HG03457 (cell line): ENCODE measurements around the gene PROP1.
A peak's percentile ranks its signal among the peaks of the same experiment; 100 is the strongest.
"Not testable (repeated sequence)": the region's sequence is repeated elsewhere in the genome, so short reads cannot be mapped to it uniquely, and the experiment has no call there.

Experiments
- ATAC-seq: cut with Tn5 transposase; IDR thresholded peaks from one replicate; pipeline ENCODE4 v1.9.1; 2021; ENCODE audit warnings: moderate number of reproducible peaks; ENCODE audit not compliant: unreplicated experiment

The PROP1 gene

DNA sequence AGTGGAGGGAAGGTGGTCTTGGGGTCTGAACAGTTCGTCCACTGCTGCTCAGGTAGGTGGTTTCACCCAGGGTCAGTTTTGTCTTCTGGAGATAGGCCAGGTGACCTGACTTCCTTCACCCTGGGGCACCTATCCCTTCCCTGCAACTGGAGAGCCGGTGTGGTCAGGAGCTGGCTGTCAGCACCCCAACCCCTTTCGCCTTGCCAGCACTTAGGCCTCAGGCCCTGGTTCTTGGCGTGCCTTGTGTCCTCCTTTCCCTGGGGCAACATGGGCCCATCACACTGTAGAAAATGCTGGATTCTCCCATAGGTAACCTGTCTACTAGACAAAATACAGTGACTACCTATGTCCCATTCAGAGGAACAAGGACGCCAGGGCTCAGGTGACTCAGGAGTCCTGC lies 13.1 kb downstream of the PROP1 start:
- ATAC-seq: no peak

DNA sequence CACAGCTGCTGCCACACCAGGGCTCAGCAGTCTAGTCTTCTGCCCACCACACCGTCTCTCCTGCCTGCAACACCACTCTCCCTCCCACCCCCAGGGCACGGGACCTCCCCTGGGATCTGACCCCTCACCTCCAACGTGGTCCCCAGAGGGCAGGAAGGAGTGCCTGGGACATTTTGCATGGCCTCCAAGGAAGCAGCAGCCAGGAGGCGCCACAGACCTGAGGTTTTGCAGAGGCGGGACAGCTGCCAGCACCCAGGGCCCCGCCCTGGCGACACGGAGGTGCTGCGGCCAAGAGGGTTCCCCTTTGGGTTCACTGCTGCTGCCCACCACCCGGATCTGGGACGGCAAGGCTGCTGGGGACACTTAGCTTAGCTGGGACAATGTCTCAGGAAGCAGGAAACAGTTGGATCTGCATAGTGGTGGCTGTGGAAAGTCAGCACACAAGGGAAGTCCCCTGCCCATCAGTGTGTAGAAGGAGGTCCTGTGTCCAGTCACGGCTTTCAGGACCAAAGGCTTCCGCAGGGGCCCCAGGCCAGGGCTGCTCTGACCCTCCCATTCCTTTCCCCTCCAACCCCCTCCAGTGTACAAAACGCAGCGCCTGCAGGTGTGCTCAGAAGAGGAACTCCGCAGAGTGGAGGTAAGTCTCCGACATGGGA lies 13.8 kb downstream of the PROP1 start:
- ATAC-seq: no peak

DNA sequence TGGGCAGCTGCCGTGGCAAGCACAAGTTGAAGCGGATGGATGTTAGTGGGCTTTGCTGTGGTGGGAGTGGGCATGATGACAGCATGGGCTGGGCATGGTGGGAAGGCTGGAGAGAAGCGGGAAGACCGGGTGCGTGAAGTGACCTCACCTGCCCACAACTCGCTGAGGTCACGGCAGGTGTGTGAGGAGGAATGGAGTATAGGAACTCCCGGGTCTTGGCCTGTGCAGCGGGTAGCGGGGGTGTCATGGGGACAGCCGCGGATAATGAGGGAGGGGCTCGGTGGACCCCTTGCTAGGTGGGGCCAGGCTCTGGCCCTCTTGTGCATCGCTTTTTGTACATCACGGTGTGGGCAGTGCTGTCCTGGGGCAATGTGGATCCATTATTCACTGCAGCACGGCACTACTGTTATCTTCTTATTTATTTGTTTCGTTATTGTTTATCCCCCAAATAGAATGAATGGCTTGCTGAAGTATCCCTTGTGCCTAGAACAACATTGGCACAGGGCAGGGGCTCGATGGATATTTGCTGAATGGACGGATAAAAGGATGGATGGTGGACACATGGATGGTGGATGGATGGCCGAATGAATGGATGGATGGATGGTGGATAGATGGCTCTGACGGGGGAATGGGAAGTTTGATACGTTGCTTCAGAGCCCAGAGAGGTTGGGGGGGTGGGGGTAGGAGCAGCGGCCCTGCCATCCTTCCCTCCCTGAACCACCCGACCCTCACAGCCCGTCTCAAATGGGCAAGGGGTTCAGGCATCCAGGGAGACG lies 14.6 kb downstream of the PROP1 start:
- ATAC-seq: no peak

DNA sequence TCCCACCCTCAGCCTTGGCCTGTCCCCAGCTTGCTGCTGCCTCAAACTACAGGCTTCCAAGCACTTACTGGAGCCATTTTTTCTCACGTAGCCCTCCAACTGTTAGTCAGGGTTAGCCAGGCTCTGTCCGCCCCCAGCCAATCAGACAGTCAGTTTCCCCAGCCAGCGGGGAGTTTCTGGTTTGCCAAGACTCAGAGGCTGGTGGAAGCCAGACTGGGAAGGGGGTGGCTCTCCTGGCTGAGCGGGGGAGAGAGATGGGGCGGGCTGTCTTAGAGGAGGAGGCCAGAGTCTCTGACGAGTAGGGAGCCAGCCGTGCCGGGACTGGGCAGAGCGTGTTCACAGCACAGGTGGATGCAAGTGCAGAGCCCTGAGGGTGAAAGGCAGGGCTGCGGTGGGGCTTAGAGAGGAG lies 15.3 kb downstream of the PROP1 start:
- ATAC-seq: no peak

DNA sequence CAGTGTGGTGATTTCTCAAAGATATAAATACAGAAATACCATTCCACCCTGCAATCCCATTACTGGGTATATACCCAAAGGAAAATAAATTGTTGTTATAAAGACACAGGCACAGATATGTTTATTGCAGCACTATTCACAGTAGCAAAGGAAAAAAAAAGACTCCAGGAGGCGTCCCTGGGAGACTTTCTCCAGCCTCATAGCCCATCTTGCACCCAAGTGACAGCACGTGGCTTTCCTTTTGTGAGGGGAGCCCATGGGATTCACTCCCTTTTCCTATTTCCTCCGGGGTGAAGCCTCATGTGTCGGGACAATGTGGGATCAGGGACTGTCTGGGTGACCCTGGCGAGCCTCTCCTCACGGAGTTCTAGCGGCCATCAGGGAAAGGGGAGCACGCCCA lies 18.4 kb downstream of the PROP1 start:
- not testable (repeated sequence) for ATAC-seq

DNA sequence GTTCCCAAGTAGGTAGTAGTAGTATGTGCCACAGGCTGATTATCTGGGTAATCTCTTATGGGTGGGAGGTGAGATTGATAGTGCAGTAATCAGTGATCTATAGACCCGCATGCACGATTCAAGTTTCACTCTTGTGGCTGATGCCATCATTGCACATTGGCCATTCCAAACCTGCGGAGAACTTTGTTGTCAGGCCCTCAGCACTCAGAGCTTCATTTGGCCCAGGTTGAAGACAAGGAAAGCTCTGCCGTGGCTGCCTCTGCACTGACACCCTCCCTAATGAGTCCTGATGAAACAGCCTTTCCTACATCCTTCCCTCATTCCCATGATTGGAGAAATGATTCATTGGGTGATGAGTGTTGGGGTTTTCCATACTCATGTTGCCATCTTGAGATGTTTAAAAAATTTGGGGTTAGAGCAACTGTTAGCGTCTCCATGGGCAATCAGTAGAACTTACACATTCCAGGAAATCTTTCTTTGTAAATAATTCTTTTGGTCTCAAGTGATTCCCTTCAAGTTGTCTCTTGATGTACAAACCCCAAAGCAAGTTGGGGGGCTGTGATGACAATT lies 22.9 kb downstream of the PROP1 start:
- ATAC-seq: no peak

DNA sequence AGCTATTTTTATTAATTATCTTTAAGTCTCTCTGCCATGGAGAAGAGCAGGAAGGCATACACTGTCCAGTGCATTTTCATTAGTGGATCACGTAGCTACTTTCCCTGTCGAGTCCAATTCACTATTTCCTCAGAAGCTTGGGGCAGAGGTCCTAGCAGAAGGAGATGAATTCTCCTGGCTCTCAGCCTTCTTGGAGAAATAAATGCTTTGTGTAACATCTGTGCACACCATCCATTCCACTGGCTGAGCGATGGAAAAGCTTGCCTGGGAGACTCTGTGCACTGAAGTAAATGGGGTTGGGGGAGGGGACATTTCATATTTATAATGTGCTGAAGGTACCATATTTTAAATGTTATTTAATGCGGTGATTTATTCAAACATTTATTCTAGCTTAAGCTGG lies 23.4 kb downstream of the PROP1 start:
- no peak for ATAC-seq

DNA sequence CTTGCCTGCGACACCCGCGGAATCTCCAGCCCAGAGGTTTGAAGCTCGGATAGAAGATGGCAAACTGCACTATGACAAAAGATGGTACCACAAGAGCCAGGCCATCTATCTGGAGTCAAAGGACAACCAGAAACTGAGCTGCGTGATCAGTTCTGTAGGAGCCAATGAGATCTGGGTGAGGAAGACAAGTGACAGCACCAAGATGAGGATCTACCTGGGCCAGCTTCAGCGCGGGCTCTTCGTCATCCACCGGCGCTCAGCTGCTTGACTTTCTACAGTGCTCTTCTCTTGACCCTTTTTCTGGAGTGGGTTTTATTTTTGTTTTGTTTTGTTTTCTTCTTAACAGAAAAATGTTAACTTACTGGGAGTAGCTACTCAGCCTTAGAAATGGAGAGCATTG lies 24.0 kb downstream of the PROP1 start:
- ATAC-seq: not testable (repeated sequence)

DNA sequence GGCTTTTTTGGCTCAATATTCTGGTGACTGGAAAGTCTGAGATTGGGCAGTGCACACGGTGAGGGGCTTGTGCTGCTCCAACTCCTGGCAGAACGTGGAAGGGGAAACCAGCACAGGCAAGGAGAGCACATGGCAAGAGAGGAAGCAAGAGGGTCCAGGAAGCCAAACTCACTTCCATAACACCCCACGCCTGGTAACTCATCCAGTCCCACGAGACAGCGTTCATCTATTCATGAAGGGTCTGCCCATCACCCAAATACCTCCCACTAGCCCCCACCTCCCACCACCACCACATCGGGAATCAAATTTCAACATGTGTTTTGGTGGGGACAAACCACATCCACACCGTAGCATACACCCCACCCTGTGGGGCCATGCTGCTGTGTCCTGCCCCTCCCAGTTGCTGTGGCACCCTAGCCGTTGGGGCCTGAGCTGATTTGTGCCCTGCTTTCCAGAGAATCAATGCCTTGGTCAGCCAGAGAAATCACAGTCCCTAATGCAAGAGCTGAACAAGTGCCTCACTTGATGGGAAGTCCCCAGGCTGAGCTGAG lies 27.3 kb downstream of the PROP1 start:
- no peak for ATAC-seq

DNA sequence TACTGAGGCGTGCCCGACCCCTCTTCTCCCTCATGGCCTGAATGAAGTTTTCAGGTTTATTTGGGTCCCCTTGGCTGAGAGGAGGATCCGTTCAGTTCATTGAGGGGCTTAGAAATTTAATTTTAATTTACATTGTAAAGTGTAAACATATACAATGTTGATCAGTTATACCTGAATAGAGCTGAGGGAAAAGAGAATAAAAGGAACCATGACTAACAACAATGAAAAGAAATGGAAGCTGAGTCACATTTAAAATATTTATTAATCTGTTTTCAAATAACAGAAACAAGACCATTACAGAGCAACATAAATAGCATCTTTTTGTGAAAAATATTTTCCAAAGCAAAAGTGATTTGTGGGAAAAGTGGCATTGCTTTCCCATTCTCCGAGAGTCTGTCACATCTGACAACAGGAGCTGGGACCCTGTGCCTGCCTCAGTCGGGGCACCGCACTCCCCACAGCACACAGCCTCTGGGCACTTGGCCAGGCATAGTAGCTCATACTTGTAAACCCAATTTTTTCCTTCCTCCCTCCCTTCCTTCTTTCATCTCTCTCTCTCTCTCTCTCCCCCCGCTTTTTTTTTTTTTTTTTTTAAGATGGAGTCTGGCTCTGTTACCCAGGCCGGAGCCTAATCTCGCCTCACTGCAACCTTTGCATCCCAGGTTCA lies 28.7 kb downstream of the PROP1 start:
- no peak for ATAC-seq

DNA sequence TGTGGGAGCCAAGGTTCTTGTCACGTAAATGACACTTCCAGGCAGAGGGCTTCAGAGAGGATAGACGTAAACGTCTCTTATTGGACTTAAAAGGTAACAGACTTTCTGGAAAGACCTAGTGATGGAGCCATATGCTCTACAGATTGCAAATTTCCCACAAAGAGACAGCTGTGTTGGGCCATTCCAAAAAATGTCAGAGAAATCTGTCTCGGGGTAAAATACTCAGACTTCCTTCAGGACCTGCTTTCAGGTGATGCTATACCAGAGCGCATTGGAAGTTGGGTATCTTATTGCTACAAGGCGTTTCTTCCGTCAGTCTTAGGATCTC lies 29.2 kb downstream of the PROP1 start:
- no peak for ATAC-seq

DNA sequence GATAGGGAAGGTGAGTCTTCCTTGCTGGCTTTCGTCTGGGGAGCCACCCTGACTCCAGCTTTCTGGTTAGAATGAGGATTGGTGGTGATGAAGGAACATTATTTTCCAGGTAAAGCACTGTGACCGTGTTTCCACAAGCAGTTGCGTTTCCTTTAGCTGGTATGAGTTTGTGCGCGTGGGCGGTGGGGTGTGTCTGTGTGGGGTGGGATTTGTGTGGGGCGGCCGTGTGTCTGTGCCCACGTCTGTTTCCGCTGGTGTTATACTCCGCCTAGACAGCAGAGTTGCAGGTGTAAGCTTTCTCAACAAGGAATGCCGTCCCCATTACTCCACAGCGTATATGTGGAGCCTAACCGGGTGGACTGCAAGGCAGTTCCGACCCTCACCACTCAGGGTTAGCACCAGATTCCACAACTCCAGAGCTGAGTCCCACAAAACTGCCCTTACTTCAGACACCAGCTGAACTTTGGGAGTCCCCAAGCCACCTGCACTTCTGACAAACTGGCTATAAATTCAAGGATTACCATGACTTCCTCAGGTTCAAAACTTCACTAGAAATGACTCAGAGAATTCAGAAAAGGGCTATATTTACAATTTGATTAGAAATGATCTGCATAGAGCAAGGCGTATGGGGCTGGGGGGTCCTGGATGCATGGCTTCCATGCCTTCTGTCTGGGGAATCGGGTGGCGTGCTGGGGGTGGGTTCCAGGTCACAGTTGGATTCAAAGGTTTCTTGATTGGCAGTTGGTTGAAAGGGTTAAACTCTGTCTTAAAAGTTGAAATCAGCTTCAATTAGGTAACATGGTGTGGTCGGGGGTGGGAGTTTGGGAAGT lies 29.8 kb downstream of the PROP1 start:
- ATAC-seq: no peak

DNA sequence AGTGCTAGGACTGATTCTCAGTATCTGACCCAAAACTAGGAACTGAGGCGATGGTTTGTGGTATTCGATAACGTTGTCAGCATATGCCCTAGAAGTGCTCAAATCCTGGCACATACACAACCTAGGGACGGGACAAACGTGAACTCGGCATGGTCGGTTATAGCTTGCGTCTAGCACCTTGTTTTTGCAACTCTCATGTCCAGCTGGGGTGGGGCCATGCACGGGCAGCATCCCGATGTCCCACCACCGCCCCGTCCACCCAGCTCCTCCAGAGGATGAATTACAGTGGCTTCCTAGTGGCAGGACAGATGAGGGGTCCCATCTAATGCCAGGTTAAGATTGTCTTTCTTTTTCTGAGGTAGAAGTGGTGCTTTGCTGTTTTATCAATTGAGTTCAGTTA lies 31.6 kb downstream of the PROP1 start:
- ATAC-seq: no peak

DNA sequence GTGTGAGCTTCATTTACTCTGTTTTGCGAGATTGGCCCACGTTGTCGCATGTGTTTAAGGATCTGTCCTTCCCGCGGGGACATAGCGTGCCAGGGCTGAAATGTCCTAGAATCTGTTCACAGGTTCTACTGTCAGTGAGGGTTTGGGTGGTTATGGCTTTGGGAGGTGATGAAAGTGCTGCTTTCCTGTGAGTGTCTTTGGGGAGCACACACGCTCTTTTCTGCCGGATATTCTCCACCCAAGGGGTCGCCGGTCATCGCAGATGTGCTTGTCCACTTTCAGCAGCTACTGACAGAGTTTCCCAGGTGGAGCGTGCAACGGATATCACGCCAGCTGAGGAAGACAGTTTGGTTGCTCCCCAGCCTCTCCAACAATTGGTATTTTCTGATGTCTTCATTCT lies 32.1 kb downstream of the PROP1 start:
- no peak for ATAC-seq

DNA sequence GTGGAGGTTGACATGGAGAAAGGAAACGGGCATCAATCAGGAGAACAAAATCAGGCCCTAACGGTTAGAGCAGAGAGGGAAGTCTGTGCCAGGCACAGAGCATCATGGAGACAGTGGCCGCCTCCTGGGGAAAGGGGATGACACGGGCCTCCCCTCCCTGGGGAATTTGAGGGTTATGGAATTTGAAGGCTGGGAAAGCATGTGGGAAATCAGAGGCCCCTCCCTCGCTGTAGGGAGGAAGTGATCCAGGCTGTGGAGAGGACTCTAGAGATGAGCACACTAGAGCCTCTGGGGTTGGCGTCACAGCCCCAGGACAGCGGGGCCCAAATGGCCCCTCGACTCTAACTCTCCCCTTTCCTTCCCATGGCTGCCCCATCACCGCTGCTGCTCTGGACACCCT lies 36.7 kb downstream of the PROP1 start:
- ATAC-seq: no peak

DNA sequence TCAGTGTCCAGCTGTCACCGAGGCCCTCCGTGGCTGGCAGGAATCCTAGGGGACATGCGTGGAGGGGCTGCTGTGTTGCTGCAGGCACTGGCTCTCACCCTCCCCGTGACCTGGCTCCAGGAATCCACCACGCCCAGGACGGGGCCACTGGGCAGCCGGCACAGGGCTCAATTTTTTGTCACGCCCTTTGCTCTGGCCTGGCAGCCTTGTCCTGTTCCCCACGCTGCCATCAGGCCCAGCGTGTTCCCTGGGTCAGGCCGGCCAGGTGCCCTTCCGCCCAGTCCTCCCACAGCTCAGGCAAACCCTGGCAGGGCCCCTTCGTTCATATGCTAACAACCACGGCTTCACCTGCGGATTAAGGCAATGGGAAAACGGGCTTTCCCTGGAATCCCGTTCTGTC lies 37.3 kb downstream of the PROP1 start:
- ATAC-seq: no peak

DNA sequence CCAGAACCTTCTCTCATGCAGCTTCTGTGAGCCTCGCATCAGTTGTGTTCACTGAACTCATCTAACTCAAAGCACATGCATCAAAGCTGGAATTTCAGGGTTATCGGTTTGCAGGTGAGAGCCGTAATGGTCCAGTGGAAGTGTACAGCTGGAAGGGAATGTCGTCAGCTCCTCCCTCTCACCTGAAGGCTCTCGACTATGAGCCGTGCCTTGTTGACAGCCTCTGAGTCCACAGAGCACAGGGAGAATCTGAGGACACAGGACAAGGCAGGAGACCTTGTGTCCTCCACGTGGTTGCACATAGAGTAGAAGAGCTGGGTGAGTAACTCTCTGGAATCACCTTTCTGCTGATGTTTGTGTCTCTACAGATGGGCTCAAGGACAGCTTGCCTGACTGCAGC lies 38.8 kb downstream of the PROP1 start:
- no peak for ATAC-seq

DNA sequence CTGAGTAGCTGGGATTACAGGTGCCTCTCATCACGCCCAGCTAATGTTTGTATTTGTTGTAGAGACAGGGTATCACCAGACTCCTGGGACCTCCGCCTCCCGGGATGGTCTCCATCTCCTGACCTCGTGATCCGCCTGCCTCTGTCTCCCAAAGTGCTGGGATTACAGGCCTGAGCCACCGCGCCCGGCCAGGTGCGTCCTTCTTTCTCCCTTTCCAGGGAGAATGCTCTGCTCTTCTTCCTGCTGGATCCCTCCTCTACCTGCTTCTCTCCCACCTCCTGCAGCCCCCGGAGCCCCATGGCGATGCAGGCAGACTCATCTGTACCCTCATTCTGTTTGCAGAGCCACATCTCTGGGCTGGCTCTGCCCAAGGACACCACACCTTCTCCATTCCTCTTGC lies 42.9 kb downstream of the PROP1 start:
- ATAC-seq: not testable (repeated sequence)

DNA sequence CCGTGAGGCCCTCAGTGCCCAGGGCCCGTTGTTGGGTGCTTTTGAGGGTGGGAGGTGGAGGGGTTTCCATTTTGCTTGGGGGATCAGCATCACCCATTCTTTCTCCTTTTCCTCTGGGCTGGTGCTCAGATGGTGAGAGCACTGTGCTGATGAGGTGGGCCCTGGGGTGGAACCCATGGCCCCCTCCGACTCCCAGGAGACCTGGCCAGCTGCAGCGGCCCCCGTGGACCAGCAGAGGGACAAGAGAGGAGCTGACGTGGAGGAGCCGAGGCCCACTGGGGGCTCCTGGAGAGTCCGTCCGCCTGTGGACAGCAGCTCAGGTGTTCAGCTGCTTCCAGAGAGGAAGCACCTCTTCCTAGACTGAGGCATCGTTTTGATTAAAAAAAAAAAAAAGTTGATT lies 46.4 kb downstream of the PROP1 start:
- ATAC-seq: not testable (repeated sequence)

DNA sequence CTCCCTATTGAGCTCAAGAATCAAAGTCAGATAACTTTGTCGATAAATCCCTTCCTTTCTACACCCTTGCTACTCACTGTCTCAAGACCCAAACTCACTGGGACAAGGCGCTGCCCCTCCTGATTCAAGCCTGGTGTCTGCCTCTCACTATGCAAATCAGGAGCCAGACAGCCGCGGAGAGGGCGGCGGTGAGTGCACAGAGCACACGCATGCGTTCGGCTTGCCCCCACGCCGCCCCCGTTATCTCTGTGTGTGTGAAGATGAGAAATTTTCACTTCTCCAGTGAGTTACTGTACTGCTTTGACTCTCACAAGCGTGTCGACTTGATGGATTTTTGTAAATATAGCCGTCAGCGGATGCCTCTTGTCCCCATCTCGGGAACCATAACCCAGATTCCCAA lies 47.0 kb downstream of the PROP1 start:
- ATAC-seq: peak; percentile 72

DNA sequence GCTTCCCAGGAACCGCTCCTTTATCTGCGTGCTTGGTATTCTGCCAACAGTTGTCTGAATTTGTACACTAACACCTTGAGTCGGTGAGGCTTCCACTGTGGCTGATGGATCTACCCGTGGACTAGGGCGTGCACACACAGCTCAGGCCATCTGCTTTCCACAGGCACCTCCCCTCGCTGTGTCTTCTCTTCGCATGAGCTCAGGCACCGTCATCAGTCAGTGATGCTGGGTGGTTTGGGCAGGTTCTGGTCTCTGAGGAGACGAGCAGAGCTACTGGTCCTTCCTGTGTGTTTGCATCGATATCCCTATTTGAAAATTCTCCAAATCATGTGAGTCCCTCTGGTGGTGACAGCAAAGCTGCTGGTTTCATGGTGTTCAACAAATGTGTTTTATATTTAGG lies 48.1 kb downstream of the PROP1 start:
- not testable (repeated sequence) for ATAC-seq
